Smooth muscle cell of trachea (primary cell): ENCODE data around the gene TADA1. TPM values are rescaled to one million over a fixed set of nuclear protein-coding genes. Genes with fewer than 3 reads are reported as not detected.

Experiments
- total RNA-seq: library from RNA; depleted of rRNA; stranded (reverse); fragments of >200 nt; gene quantifications from 2 replicates; pipeline ENCODE4 v1.2.1, GENCODE V29; 2014

The TADA1 gene, protein sequence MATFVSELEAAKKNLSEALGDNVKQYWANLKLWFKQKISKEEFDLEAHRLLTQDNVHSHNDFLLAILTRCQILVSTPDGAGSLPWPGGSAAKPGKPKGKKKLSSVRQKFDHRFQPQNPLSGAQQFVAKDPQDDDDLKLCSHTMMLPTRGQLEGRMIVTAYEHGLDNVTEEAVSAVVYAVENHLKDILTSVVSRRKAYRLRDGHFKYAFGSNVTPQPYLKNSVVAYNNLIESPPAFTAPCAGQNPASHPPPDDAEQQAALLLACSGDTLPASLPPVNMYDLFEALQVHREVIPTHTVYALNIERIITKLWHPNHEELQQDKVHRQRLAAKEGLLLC
- total RNA-seq = 10.6 and 11.5 TPM in 2 replicates

DNA sequence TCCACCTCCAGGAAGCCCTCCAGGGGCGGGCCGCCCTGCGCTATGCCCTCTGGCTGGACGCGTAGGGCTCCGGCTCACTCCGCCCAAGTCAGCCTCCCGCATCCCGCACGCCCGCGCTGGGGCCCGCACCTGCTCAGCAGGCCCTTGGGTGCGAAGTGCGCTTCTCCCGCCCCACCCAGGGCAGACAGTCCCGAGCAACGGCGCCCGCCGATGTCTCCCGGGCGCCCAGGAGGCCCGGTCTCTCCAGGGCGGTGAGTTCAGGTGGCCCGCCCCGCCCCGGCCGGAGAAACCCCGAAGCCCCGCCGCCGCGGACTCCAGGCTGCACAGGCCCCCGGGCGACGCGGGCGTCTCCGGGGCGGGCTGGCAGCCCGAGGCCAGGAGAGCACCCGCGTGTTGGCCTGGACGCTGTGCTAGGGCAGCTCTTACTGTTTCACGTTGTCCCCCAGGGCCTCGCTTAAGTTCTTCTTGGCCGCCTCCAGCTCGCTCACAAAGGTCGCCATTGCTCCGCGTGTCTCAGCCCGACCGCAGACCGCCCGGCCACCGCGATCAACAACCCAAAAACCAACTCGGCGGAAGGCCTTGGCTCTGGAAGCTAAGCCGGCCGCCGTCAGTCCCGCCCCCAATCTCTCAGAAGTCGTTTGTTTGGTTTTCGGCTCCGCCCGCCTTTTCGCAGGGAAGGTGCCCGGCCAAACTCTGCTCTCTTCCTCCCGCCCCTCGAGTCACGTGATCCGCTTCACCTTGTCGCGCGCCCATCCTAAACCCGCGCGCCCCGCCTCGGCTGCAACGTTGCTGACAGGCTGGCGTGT, at the start of gene TADA1:
Gene TADA1, minus strand, starts transcription at position 531 of the 806 bp plus-strand sequence. Its CDS starts 31 bp downstream, at position 500.

DNA sequence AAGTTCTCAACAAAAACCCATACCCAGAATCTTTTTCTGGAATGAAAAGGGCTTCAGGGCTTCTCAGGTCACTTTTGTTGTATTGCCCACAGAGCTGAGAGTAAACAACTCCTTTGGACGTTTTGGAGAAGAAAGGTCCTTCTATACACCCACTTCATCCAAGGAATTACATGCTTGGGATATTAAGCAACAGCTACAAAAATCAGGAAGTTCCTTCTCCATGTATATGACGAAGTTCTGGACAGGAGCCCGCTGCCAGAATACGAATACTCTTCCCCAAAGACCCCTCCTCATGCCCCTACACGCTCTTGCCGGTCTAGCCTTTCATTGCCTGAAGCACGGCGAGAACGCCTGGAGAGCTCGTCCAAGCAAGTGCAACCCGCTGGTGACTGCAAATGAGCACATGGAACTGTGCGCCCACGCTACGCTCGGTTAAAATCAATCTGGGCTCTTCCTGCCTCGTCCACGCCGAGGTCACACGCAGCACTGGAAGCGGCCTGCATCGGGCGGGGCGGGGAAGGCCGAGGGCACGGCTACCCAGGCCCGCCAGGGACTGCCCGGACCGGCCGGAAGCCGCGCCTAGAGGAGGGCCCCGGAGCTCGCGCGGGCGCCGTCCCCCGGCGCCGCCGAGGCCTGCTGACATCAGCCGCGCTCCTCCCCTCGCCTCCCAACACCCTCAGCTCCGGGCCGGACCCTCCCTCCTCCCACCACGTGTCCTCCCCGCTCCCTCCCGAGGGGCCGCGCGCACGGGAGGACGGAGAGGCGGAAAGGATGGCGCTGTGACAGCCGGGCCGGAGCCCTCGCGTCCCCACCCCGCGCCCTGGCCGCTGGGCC, 37.1 kb downstream of the TADA1 start, which contains the start of gene POGK:
Gene POGK, plus strand, starts transcription at position 710 of the 834 bp plus-strand sequence. CDS start 1,482 bp downstream, outside the sequence.

Other genes starting within 250 kb of the TADA1 start
- 19.5 and 23.8 TPM in 2 replicates for gene POGK, start 36.8 kb downstream of the TADA1 start, total RNA-seq
- under 0.01 and 0.17 TPM in 2 replicates for gene ILDR2, start 99.3 kb upstream of the TADA1 start, total RNA-seq
- gene MAEL, start 113.0 kb upstream of the TADA1 start, total RNA-seq = not detected in 2 replicates
- gene GPA33, start 214.1 kb upstream of the TADA1 start, total RNA-seq = not detected in 2 replicates
- gene STYXL2, start 217.8 kb upstream of the TADA1 start, total RNA-seq = not detected in 2 replicates